Measurements from ENCODE around the gene WWOX. TPM values are rescaled to one million over a fixed set of nuclear protein-coding genes. Genes with fewer than 3 reads are reported as not detected.

WWOX gene
- total RNA-seq, 1 donor from 2014 or later, result 43.2 TPM

DNA sequence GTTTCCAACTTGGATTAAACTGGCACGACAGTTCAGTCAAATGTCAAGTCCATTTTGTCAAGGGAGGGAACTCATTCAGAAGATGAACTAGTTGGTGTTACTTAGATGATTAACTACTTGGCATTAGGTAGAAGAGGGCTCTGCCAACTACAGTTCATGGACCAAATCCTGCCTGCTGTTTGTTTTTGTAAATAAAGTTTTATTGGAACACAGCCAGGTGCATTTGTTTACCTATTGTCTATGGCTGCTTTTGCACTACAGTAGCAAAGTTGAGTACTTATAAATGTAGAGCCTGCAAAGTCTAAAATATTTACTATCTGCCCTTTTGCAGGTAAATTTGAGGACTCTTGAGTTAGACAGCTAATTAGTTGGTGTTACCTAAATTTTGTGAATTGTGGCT, 1091.1 kb downstream of the WWOX start:
- H3K36me3 Mint-ChIP-seq (ENCODE audit: insufficient read depth), result no peaks in the 10 kb centered on the region
- peaks cover 10% of the 10 kb centered on the region for H3K4me1 Mint-ChIP-seq (ENCODE audit: low read depth)
- no peak for DNase-seq (ENCODE audit: low spot score, unreplicated experiment)
- no peaks in the 10 kb centered on the region for H3K27me3 Mint-ChIP-seq
- H3K9me3 Mint-ChIP-seq (ENCODE audit: low read depth), result no peaks in the 10 kb centered on the region
- no peak for TF ChIP-seq CTCF (IDR thresholded peaks at IDR 0.05; ENCODE audit: unreplicated experiment)
- no peak overlapping the region for H3K27ac Mint-ChIP-seq
- H3K4me3 Mint-ChIP-seq (ENCODE audit: low read depth), result no peak overlapping the region

DNA sequence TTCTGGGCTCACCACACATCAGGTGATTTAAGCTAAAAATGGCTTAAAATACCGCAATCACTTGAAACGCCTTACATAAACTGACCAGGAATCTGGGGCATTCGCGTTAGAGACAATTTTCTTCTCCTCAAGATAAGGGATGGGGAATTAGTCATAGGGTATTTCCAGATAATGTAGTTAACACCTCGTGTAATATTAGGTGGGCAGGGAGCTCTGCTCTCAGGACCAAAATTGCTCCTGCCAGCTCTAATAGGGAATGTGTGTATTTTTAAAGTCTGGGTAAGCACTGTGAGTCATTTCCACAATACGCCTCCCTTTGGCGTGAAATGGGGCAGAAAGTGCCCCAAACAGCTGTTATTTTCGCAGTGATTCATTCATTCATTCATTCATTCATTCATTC, 1092.5 kb downstream of the WWOX start:
- no peaks in the 10 kb centered on the region for H3K9me3 Mint-ChIP-seq (ENCODE audit: low read depth)
- DNase-seq (ENCODE audit: low spot score, unreplicated experiment), result no peak
- H3K4me1 Mint-ChIP-seq (ENCODE audit: low read depth), result peaks cover 10% of the 10 kb centered on the region
- peaks cover 2% of the 10 kb centered on the region for H3K27me3 Mint-ChIP-seq
- H3K27ac Mint-ChIP-seq, result no peak overlapping the region
- no peak overlapping the region for H3K4me3 Mint-ChIP-seq (ENCODE audit: low read depth)
- H3K36me3 Mint-ChIP-seq (ENCODE audit: insufficient read depth), result no peaks in the 10 kb centered on the region
- no peak for TF ChIP-seq CTCF (IDR thresholded peaks at IDR 0.05; ENCODE audit: unreplicated experiment)

DNA sequence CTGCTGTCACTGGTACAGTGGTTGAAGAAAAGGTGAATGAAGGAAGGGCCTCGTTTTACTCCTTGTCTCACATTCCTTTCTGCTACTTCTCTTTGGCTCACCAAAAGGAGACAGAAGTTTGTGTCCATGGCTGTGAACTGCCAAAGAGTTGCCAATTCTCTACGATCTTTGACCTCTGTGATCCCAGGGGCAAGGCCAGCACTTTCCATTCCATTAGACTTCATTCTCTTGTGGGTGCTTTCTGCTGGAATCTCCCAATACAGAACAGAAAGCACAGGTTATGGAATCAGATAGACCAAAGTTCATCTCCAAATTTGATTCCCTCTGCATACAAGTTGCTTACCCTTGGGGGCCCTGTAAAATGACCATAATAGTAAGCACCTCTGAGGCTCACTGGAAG, 1093.5 kb downstream of the WWOX start:
- Mint-ChIP-seq H3K9me3 (ENCODE audit: low read depth) (no peaks in the 10 kb centered on the region), H3K27me3 (peaks cover 2% of the 10 kb centered on the region), H3K27ac (no peak overlapping the region), H3K4me1 (ENCODE audit: low read depth) (peaks cover 9% of the 10 kb centered on the region), H3K4me3 (ENCODE audit: low read depth) (no peak overlapping the region), H3K36me3 (ENCODE audit: insufficient read depth) (no peaks in the 10 kb centered on the region)
- no peak for DNase-seq (ENCODE audit: low spot score, unreplicated experiment)
- no peak for TF ChIP-seq CTCF (IDR thresholded peaks at IDR 0.05; ENCODE audit: unreplicated experiment)

GRCh38 chr16:79194291-79194690, 1094.8 kb downstream of the WWOX start:
- H3K9me3 Mint-ChIP-seq (ENCODE audit: low read depth), result no peaks in the 10 kb centered on the region
- H3K27ac Mint-ChIP-seq, result no peak overlapping the region
- no peaks in the 10 kb centered on the region for H3K4me1 Mint-ChIP-seq (ENCODE audit: low read depth)
- no peaks in the 10 kb centered on the region for H3K36me3 Mint-ChIP-seq (ENCODE audit: insufficient read depth)
- peaks cover 2% of the 10 kb centered on the region for H3K27me3 Mint-ChIP-seq
- no peak for TF ChIP-seq CTCF (IDR thresholded peaks at IDR 0.05; ENCODE audit: unreplicated experiment)
- no peak overlapping the region for H3K4me3 Mint-ChIP-seq (ENCODE audit: low read depth)
- no peak for DNase-seq (ENCODE audit: low spot score, unreplicated experiment)

DNA sequence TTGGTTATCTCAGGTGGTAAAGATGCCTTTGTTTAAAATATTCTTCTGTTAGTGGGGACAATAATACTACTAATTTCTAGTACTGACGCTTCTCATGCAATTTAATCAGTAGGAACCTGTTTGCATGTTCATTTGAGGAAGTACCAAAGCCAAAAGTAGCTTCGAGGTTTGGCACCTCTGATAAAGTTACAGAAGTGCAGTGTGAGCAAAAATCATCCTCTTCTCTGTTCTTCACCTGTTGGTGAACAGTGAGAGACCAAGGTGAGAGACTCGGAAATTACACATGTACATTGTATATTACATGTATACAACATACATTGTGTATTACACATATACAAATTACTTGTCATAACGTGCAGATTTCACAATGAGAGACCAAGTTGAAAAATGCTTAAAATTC, 1096.5 kb downstream of the WWOX start:
- no peak for DNase-seq (ENCODE audit: low spot score, unreplicated experiment)
- no peak for TF ChIP-seq CTCF (IDR thresholded peaks at IDR 0.05; ENCODE audit: unreplicated experiment)
- Mint-ChIP-seq H3K36me3 (ENCODE audit: insufficient read depth) (no peaks in the 10 kb centered on the region), H3K4me1 (ENCODE audit: low read depth) (no peaks in the 10 kb centered on the region), H3K27me3 (peaks cover 2% of the 10 kb centered on the region), H3K4me3 (ENCODE audit: low read depth) (no peak overlapping the region), H3K27ac (no peak overlapping the region), H3K9me3 (ENCODE audit: low read depth) (no peaks in the 10 kb centered on the region)
